HCT116 (cell line): ENCODE measurements around the gene ST6GALNAC4. TPM values are rescaled to one million over a fixed set of nuclear protein-coding genes. Genes with fewer than 3 reads are reported as not detected.

ENCODE experiments used
- ATAC-seq: fragments of 200-7000 bp; cut with Tn5 transposase; 2 replicates; pipeline ENCODE4 v1.9.1; 2020; ENCODE audit warnings: mild to moderate bottlenecking, moderate library complexity
- BruUV-seq: library from RNA; stranded (reverse); fragments of 400-500 nt; replicated peaks from 2 replicates; lab custom pipeline; 2021; lab: Mats Ljungman, UMichigan
- CTCF ChIA-PET: fragments of 300-600 bp; sonication (Branson Sonifier 250); formaldehyde crosslinking; loops from one replicate; lab custom pipeline; 2021; ENCODE audit warnings: antibody characterized with exemption; lab: Charles Lee
- POLR2A ChIA-PET: fragments of 300-600, 350-600 bp; sonication (Branson Sonifier 250); formaldehyde crosslinking; loops from one replicate; lab custom pipeline; 2021; ENCODE audit warnings: antibody characterized with exemption; lab: Charles Lee
- RAD21 ChIA-PET, 2 experiments: fragments of 300-600 bp; sonication (Branson Sonifier 250); formaldehyde crosslinking; loops; one replicate each; lab custom pipeline; 2023; ENCODE audit warnings: low total read pairs in 2 of 2; ENCODE audit not compliant: uncharacterized antibody in 2 of 2, unreplicated experiment in 2 of 2, low non-redundant PET in 1 of 2; lab: Charles Lee
- DNase-seq: peaks from one replicate; pipeline ENCODE4 v3.0.0-alpha.2; 2010; ENCODE audit warnings: low read depth, low spot score
- H2AFZ ChIP-seq: fragments of 200-600 bp; shearing (Covaris generic), sonication (generic); 2 replicates; pipeline ENCODE4 v1.6.1; 2017; ENCODE audit warnings: low read depth, mixed run types, mixed read lengths, antibody characterized with exemption, low read length; ENCODE audit not compliant: poor library complexity, severe bottlenecking
- H3K27ac ChIP-seq: 2 replicates; pipeline ENCODE4 v1.5.1; 2012; ENCODE audit warnings: low read depth, low read length
- H3K27me3 ChIP-seq: fragments of 200-600 bp; sonication (generic); 2 replicates; pipeline ENCODE4 v1.6.1; 2016; ENCODE audit warnings: mixed run types, low read length, mixed read lengths; ENCODE audit not compliant: insufficient read depth
- H3K36me3 ChIP-seq, 2 experiments: fragments of 200-500 bp in 1 of 2; fragments of 200-600 bp in 1 of 2; sonication (Bioruptor generic) in 1 of 2; sonication (generic) in 1 of 2; 2 replicates each; pipeline versions ENCODE4 v1.5.1 to v1.6.1; 2014 to 2016; ENCODE audit warnings: low read length in 2 of 2, inconsistent platforms in 1 of 2, mixed read lengths in 1 of 2, mixed run types in 1 of 2; ENCODE audit not compliant: insufficient read depth in 2 of 2, control insufficient read depth in 1 of 2
- H3K4me1 ChIP-seq, 2 experiments: fragments of 200-600 bp in 1 of 2; sonication (generic) in 1 of 2; 2 replicates each; pipeline versions ENCODE4 v1.5.1 to v1.6.1; 2012 to 2017; ENCODE audit warnings: low read length in 2 of 2, inconsistent platforms in 1 of 2, mild to moderate bottlenecking in 1 of 2, mixed read lengths in 1 of 2, mixed run types in 1 of 2, moderate library complexity in 1 of 2; ENCODE audit not compliant: insufficient read depth in 2 of 2, control insufficient read depth in 1 of 2
- H3K4me2 ChIP-seq: fragments of 200-600 bp; sonication (generic); 2 replicates; pipeline ENCODE4 v1.6.1; 2017; ENCODE audit warnings: mixed run types, low read length, mixed read lengths
- H3K4me3 ChIP-seq, 2 experiments: fragments of 200-600 bp in 1 of 2; sonication (generic) in 1 of 2; replicated peaks in 1 of 2; 2 replicates each; pipeline ENCODE4 v1.5.1; 2011 to 2016; ENCODE audit warnings: low read length in 2 of 2, control low read depth in 1 of 2, low read depth in 1 of 2, mild to moderate bottlenecking in 1 of 2, mixed read lengths in 1 of 2, mixed run types in 1 of 2
- H3K79me2 ChIP-seq: fragments of 200-600 bp; sonication (generic); 2 replicates; pipeline ENCODE4 v1.6.1; 2017; ENCODE audit warnings: mild to moderate bottlenecking, mixed run types, low read length, moderate library complexity, mixed read lengths; ENCODE audit not compliant: insufficient read depth
- H3K9ac ChIP-seq: fragments of 200-600 bp; sonication (generic); 2 replicates; pipeline ENCODE4 v1.6.1; 2016; ENCODE audit warnings: low read length, mixed read lengths
- H3K9me2 ChIP-seq: fragments of 200-600 bp; sonication (generic), shearing (Covaris generic); 2 replicates; pipeline ENCODE4 v1.6.1; 2017; ENCODE audit warnings: mixed run types, mild to moderate bottlenecking, moderate library complexity; ENCODE audit not compliant: insufficient read depth
- H3K9me3 ChIP-seq, 2 experiments: fragments of 200-500 bp in 1 of 2; fragments of 200-600 bp in 1 of 2; sonication (Bioruptor generic) in 1 of 2; sonication (generic) in 1 of 2; 2 replicates each; pipeline ENCODE4 v1.6.1; 2014 to 2017; ENCODE audit warnings: low read length in 2 of 2, mixed read lengths in 2 of 2, inconsistent platforms in 1 of 2, low read depth in 1 of 2, mild to moderate bottlenecking in 1 of 2, mixed run types in 1 of 2, moderate library complexity in 1 of 2; ENCODE audit not compliant: control insufficient read depth in 1 of 2, insufficient read depth in 1 of 2
- H4K20me1 ChIP-seq: fragments of 200-600 bp; sonication (generic), shearing (Covaris generic); 2 replicates; pipeline ENCODE4 v1.6.1; 2017; ENCODE audit warnings: mixed run types, mild to moderate bottlenecking, moderate library complexity; ENCODE audit not compliant: insufficient read depth
- CEBPB ChIP-seq: IDR thresholded peaks from 2 replicates; pipeline ENCODE4 v1.6.1; 2012; ENCODE audit warnings: low read depth
- EGR1 ChIP-seq: IDR thresholded peaks from 2 replicates; pipeline ENCODE4 v1.6.1; 2012; ENCODE audit warnings: low read depth
- ELF1 ChIP-seq: IDR thresholded peaks from 2 replicates; pipeline ENCODE4 v1.6.1; 2012; ENCODE audit warnings: low read depth, borderline replicate concordance
- EZH2 ChIP-seq: fragments of 200-600 bp; sonication (generic); IDR thresholded peaks from 2 replicates; pipeline ENCODE4 v1.6.1; 2017; ENCODE audit warnings: antibody characterized with exemption, mixed run types
- EZH2phosphoT487 ChIP-seq: fragments of 200-600 bp; IDR thresholded peaks from 2 replicates; pipeline ENCODE4 v1.6.1; 2018; ENCODE audit warnings: antibody characterized with exemption, borderline replicate concordance
- FOSL1 ChIP-seq: IDR thresholded peaks from 2 replicates; pipeline ENCODE4 v1.6.1; 2012; ENCODE audit warnings: low read depth
- JUND ChIP-seq: IDR thresholded peaks from 2 replicates; pipeline ENCODE4 v1.6.1; 2012
- POLR2A ChIP-seq: IDR thresholded peaks from 2 replicates; pipeline ENCODE4 v1.7.0; 2011; ENCODE audit warnings: borderline replicate concordance; ENCODE audit not compliant: insufficient read depth, insufficient read length; ENCODE audit errors: extremely low read depth
- RAD21 ChIP-seq: IDR thresholded peaks from 2 replicates; pipeline ENCODE4 v1.6.1; 2012; ENCODE audit warnings: low read depth, mild to moderate bottlenecking
- SRF ChIP-seq: IDR thresholded peaks from 2 replicates; pipeline ENCODE4 v1.6.1; 2012; ENCODE audit warnings: low read depth
- ZNF274 ChIP-seq: fragments of 200-500 bp; sonication (Bioruptor generic); IDR thresholded peaks from 2 replicates; pipeline ENCODE4 v1.6.1; 2014; ENCODE audit warnings: mild to moderate bottlenecking, low read depth, low read length, inconsistent platforms
- intact Hi-C: fragments of 100-400 bp; cut with micrococcal nuclease; formaldehyde crosslinking; loops from 2 replicates; pipeline ENCODE4 v1.10.0; 2022
- total RNA-seq: library from RNA; stranded (reverse); gene quantifications from one replicate; pipeline ENCODE4 v1.2.1, GENCODE V29; 2021; ENCODE audit not compliant: unreplicated experiment
- TF ChIP-seq, protein P1 (sequence below): IDR thresholded peaks from 2 replicates; pipeline ENCODE4 v1.6.1; 2012
- TF ChIP-seq, protein P2 (sequence below), 3 experiments: fragments of 200-600 bp in 1 of 3; sonication (generic) in 1 of 3; IDR thresholded peaks in 2 of 3; conservative IDR thresholded peaks in 1 of 3; 2 replicates each; pipeline ENCODE4 v1.5.1; 2012 to 2017; ENCODE audit warnings: low read depth in 2 of 3, low read length in 2 of 3, antibody characterized with exemption in 1 of 3, borderline replicate concordance in 1 of 3, control low read depth in 1 of 3, mild to moderate bottlenecking in 1 of 3, mixed read lengths in 1 of 3, mixed run types in 1 of 3, moderate library complexity in 1 of 3; ENCODE audit not compliant: insufficient read depth in 1 of 3

Gene ST6GALNAC4
- total RNA-seq, 1 experiment from 2014 or later = 49.4 TPM

- peak overlapping the region; percentile 1; the same call in 1 of the 2 replicates for H3K9ac ChIP-seq
- H4K20me1 ChIP-seq = no peaks in the 10 kb centered on the region
- intact Hi-C loops = no loop called here
- DNase-seq (no peak), ATAC-seq (no peak)
- no peaks in the 10 kb centered on the region for H3K9me2 ChIP-seq
- RAD21 ChIA-PET = no interaction called here
- no peak overlapping the region for H2AFZ ChIP-seq
- H3K36me3 ChIP-seq = no peaks in the 10 kb centered on the region
- no peak overlapping the region for H3K27ac ChIP-seq
- CTCF ChIA-PET = interaction anchor here (1.7 kb wide), 1 partner anchor 47 kb away, joined by 6 read pairs; no protein-coding TSS in a partner anchor
- H3K27me3 ChIP-seq = no peaks in the 10 kb centered on the region
- no peaks in the 10 kb centered on the region; the same call in 1 of the 2 replicates for H3K79me2 ChIP-seq
- H3K4me2 ChIP-seq = peak overlapping the region; percentile 40
- H3K9me3 ChIP-seq = no peaks in the 10 kb centered on the region
- TF ChIP-seq RAD21 = no peak
- no peak for TF ChIP-seq EGR1
- TF ChIP-seq SRF = no peak
- no peak for TF ChIP-seq FOSL1
- TF ChIP-seq, protein P1, sequence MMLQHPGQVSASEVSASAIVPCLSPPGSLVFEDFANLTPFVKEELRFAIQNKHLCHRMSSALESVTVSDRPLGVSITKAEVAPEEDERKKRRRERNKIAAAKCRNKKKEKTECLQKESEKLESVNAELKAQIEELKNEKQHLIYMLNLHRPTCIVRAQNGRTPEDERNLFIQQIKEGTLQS = no peak
- TF ChIP-seq, protein P2, sequence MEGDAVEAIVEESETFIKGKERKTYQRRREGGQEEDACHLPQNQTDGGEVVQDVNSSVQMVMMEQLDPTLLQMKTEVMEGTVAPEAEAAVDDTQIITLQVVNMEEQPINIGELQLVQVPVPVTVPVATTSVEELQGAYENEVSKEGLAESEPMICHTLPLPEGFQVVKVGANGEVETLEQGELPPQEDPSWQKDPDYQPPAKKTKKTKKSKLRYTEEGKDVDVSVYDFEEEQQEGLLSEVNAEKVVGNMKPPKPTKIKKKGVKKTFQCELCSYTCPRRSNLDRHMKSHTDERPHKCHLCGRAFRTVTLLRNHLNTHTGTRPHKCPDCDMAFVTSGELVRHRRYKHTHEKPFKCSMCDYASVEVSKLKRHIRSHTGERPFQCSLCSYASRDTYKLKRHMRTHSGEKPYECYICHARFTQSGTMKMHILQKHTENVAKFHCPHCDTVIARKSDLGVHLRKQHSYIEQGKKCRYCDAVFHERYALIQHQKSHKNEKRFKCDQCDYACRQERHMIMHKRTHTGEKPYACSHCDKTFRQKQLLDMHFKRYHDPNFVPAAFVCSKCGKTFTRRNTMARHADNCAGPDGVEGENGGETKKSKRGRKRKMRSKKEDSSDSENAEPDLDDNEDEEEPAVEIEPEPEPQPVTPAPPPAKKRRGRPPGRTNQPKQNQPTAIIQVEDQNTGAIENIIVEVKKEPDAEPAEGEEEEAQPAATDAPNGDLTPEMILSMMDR (IDR thresholded peaks at IDR 0.05 in 2 of 3, conservative IDR thresholded peaks at IDR 0.05 in 1 of 3; ENCODE audit: borderline replicate concordance in 1 of 3, insufficient read depth in 1 of 3, low read depth in 2 of 3, low read length in 2 of 3) = no peak
- TF ChIP-seq ZNF274 = no peak
- no peak for TF ChIP-seq EZH2
- TF ChIP-seq CEBPB = no peak
- TF ChIP-seq EZH2phosphoT487 = no peak
- TF ChIP-seq JUND = no peak
- TF ChIP-seq ELF1 = no peak
- TF ChIP-seq POLR2A = no peak
- POLR2A ChIA-PET = interaction anchor here (0.6 to 0.8 kb wide), 2 partner anchors 32 to 264 kb away, joined by 3 read pairs; no protein-coding TSS in a partner anchor
- H3K4me3 ChIP-seq = no peak overlapping the region
- H3K4me1 ChIP-seq = peaks cover 14 to 51% of the 10 kb centered on the region in 2 experiments
- no TSS peak for BruUV-seq
These were observed 42.3 kb downstream of the ST6GALNAC4 start for GRCh38 chr9:127874301-127875221.
